Left hindlimb (tissue), 1 donor: Measurements from ENCODE around the gene TMEM253.
A peak's percentile ranks its signal among the peaks of the same experiment; 100 is the strongest.

ENCODE experiments used
- DNase-seq: peaks from one replicate; pipeline ENCODE4 v3.0.0-alpha.2; 2018

TMEM253 gene

DNA sequence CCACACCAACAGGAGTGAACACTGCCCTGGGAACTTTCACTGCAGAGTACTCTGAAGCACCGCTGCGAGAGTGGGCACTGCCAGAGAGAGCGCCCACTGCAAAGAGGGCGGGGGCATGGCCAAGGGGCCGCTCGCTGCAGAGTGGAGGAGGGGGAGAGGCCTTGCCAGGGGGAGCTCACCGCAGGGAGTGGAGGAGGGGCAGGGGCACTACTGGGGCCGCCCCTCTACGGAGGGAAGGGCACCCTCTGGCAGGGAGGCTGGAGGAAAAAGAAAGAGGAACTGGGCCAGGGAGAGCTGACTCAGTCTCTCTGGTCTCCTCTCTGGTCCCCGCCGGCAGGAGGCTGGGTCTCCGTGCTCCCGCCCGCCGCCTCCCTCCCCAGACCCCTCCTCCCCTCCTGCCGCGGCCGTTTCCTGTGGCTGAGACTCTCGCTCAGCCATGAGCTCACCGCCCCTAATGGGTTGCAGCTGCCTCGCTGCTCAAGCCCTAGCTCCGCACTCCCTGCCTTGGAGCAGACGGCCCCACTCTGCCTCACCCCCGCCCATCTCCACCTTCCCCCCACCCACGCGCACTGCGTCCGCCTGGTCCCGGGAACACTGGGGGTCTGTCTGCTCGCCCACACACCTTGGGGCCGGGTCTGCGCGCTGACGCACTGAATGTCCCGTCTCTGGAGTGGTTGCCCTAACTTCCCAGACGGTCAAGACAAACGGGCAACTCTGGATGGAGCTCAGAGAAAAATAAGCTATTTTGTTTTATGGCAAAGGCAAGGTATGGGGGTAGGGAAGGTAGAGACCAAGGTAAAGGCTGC is 29.4 kb upstream of the TMEM253 start:
- DNase-seq = peak; percentile 97

GRCh38 chr14:21072031-21072473 is 28.8 kb upstream of the TMEM253 start:
- DNase-seq = no peak

DNA sequence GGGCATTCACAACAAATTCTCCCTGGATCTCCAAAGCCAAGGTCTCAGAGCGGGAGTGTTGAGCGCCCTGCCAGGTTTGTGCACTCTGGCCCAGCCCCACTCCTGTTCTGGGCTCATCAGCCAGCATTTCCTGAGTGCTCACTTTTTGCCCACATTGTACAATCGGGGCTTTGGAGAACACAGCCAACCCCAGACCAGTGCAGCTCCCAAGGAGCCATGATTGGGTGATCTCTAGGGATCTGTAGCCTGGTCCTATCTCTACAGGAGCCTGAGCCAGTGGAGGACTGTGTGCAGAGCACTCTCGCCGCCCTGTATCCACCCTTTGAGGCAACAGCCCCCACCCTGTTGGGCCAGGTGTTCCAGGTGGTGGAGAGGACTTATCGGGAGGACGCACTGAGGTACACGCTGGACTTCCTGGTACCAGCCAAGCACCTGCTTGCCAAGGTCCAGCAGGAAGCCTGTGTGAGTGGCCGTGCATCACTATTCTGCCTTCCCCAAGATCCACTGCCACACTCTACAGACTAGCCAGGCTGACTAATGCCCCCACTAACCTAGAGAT is 28.0 kb upstream of the TMEM253 start:
- DNase-seq = no peak

- DNase-seq = no peak
Observed at GRCh38 chr14:21073921-21074320, 26.9 kb upstream of the TMEM253 start.

- no peak for DNase-seq
Observed at GRCh38 chr14:21074398-21075272, 26.2 kb upstream of the TMEM253 start.

- DNase-seq = no peak
Observed at GRCh38 chr14:21075719-21076437, 25.0 kb upstream of the TMEM253 start.

- peak; percentile 12 for DNase-seq
Observed at GRCh38 chr14:21077672-21078071, 23.2 kb upstream of the TMEM253 start.

DNA sequence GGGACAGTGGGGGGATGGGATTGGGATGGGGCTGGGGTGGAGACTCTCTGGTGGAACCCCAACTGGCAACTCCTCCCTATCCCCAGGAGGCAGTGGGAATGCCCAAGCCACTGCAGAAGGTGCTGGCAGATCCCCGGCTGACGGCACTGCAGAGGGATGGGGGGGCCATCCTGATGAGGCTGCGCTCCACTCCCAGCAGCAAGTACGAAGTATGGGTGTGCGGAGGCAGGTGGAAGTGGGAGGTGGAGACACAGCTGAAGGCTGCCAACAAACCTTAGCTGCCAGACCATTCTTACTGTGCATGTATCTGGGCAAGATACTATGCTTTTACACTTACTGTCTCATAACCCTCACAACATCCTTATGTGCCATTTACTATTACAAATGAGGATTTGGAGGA is 22.6 kb upstream of the TMEM253 start:
- peak; percentile 12 for DNase-seq

GRCh38 chr14:21078726-21079125 is 22.1 kb upstream of the TMEM253 start:
- DNase-seq = peak; percentile 19

- DNase-seq = peak; percentile 29
Observed at GRCh38 chr14:21081521-21082142, 19.2 kb upstream of the TMEM253 start.

GRCh38 chr14:21083565-21084325 is 17.1 kb upstream of the TMEM253 start:
- peak; percentile 24 for DNase-seq

DNA sequence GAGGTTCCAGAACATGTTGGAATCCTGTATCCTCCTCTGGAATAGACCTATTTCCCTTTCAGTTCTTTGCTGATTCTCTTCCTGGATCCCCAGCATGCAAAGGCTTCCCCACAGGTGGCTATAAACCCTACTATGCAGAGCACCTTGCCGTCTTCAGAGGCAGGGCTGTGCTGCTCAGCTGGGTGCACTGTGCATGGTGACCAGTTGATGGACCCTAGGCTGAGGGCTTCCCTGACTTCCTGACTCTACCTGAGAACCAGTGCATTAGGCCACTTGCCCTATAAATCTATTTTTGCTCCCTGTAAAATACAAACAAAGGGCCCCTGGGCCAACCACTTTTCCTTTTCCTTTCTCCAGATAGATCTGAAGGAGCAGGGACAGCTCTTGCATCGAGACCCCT is 16.5 kb upstream of the TMEM253 start:
- DNase-seq = peak; percentile 1

- DNase-seq = peak; percentile 23
Observed at GRCh38 chr14:21084998-21085853, 15.6 kb upstream of the TMEM253 start.

GRCh38 chr14:21086908-21087293 is 14.0 kb upstream of the TMEM253 start:
- peak; percentile 33 for DNase-seq

GRCh38 chr14:21087294-21088091 is 13.4 kb upstream of the TMEM253 start:
- peak; percentile 42 for DNase-seq

- peak; percentile 23 for DNase-seq
Observed at GRCh38 chr14:21088687-21089086, 12.2 kb upstream of the TMEM253 start.

- DNase-seq = no peak
Observed at GRCh38 chr14:21089271-21089670, 11.6 kb upstream of the TMEM253 start.

DNA sequence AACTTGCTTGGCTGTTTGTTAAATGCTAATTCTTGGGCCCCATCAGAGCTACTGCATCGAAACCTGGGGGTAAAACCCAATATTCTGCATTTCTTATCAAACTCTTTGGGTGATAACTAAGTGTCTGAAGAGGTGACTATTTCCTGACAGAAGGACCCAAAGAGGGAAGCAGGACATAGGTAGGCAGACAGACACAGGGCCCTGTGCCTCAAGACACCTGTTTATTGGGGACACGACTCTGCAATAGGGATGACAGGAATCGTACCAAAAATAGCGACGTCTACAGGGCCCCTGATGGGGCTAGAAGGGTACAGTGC is 11.0 kb upstream of the TMEM253 start:
- no peak for DNase-seq

GRCh38 chr14:21090194-21090939 is 10.5 kb upstream of the TMEM253 start:
- peak; percentile 53 for DNase-seq
